ENCODE measurements around the gene SIRPB2.

SIRPB2 gene

GRCh38 chr20:1440024-1440423 is 51.2 kb downstream of the SIRPB2 start:
- no peak for DNase-seq (ENCODE audit: low read depth)

- DNase-seq (ENCODE audit: low read depth), result no peak
Measured at GRCh38 chr20:1438361-1438760, 52.9 kb downstream of the SIRPB2 start.

- DNase-seq (ENCODE audit: low read depth), result peak; percentile 47
Measured at GRCh38 chr20:1437235-1437904, 53.9 kb downstream of the SIRPB2 start.

- DNase-seq (ENCODE audit: low read depth), result no peak
Measured at GRCh38 chr20:1436263-1436662, 55.0 kb downstream of the SIRPB2 start.

GRCh38 chr20:1435337-1435699 is 55.9 kb downstream of the SIRPB2 start:
- no peak for DNase-seq (ENCODE audit: low read depth)

GRCh38 chr20:1434571-1435336 is 56.5 kb downstream of the SIRPB2 start:
- DNase-seq (ENCODE audit: low read depth), result peak; percentile 8

GRCh38 chr20:1431158-1431557 is 60.1 kb downstream of the SIRPB2 start:
- DNase-seq (ENCODE audit: low read depth), result no peak

- DNase-seq (ENCODE audit: low read depth), result no peak
Measured at GRCh38 chr20:1430004-1430451, 61.2 kb downstream of the SIRPB2 start.

GRCh38 chr20:1429143-1429728 is 62.0 kb downstream of the SIRPB2 start:
- DNase-seq (ENCODE audit: low read depth), result no peak

- no peak for DNase-seq (ENCODE audit: low read depth)
Measured at GRCh38 chr20:1427457-1428054, 63.7 kb downstream of the SIRPB2 start.

GRCh38 chr20:1426231-1426849 is 64.9 kb downstream of the SIRPB2 start:
- no peak for DNase-seq (ENCODE audit: low read depth)
